Gastroesophageal sphincter (tissue), 4 donors: ENCODE results near the gene EVL. TPM values are rescaled to one million over a fixed set of nuclear protein-coding genes. Genes with fewer than 3 reads are reported as not detected.

Experiments
- ATAC-seq: fragments of 150-250 bp; one replicate; pipeline ENCODE4 v1.9.1; 2016; ENCODE audit warnings: mild to moderate bottlenecking, moderate library complexity
- H3K27ac ChIP-seq, 4 donors: fragments of 200-600 bp; sonication (generic) in 3 of 4; 1 replicate in 3 of 4; 2 replicates in 1 of 4; pipeline ENCODE4 v1.5.1; 2016 to 2019
- H3K27me3 ChIP-seq: fragments of 200-600 bp; sonication (generic); one replicate; pipeline ENCODE4 v1.5.1; 2019
- H3K36me3 ChIP-seq, 2 donors: fragments of 200-600 bp; sonication (generic); one replicate each; pipeline ENCODE4 v1.5.1; 2019; ENCODE audit warnings: control low read depth in 1 of 2
- H3K4me1 ChIP-seq, 3 donors: fragments of 200-600 bp; sonication (generic); 1 replicate in 2 of 3; 2 replicates in 1 of 3; pipeline ENCODE4 v1.5.1; 2016 to 2019; ENCODE audit warnings: control low read depth in 2 of 3
- H3K4me3 ChIP-seq, 2 donors: fragments of 200-600 bp; sonication (generic); one replicate each; pipeline ENCODE4 v1.5.1; 2019; ENCODE audit warnings: mild to moderate bottlenecking in 1 of 2, moderate library complexity in 1 of 2
- H3K9me3 ChIP-seq, 3 donors: fragments of 200-600 bp; sonication (generic); one replicate each; pipeline ENCODE4 v1.5.1; 2017 to 2019; ENCODE audit warnings: control low read depth in 2 of 3
- CTCF ChIP-seq, 4 experiments: fragments of 200-600 bp in 2 of 4; fragments of 450-650 bp in 2 of 4; sonication (generic) in 1 of 4; IDR thresholded peaks; one replicate each; pipeline ENCODE4 v1.5.1; 2017 to 2019; ENCODE audit warnings: antibody characterized with exemption in 4 of 4, mild to moderate bottlenecking in 2 of 4, moderate library complexity in 2 of 4
- EP300 ChIP-seq: sonication (generic); formaldehyde crosslinking; IDR thresholded peaks from one replicate; pipeline ENCODE4 v1.6.1; 2017; ENCODE audit warnings: antibody characterized with exemption, mild to moderate bottlenecking
- POLR2A ChIP-seq, 2 donors: fragments of 450-650 bp; IDR thresholded peaks; one replicate each; pipeline ENCODE4 v1.6.1; 2017; ENCODE audit warnings: antibody characterized with exemption in 2 of 2, mild to moderate bottlenecking in 2 of 2, moderate library complexity in 1 of 2
- POLR2AphosphoS5 ChIP-seq: sonication (generic); formaldehyde crosslinking; IDR thresholded peaks from one replicate; pipeline ENCODE4 v1.6.1; 2017; ENCODE audit warnings: antibody characterized with exemption
- WGBS, 2 donors: methylation state at CpG; one replicate each; pipeline ENCODE4 v1.1.5; 2018; ENCODE audit warnings: low coverage in 1 of 2; 5-methylcytosine and 5-hydroxymethylcytosine counted together
- total RNA-seq, 4 donors: library from RNA; depleted of rRNA; stranded (reverse); fragments of >200 nt; gene quantifications; one replicate each; pipeline ENCODE4 v1.1.0, GENCODE V29; 2016

Gene EVL
- total RNA-seq, 4 donors from 2014 or later: 36.1 to 42.6 (median 38.5) TPM

- WGBS, 2 donors: 80 to 85% methylated on average over 1 to 4 of the region's 8 CpGs
- no peak overlapping the region for H3K27ac ChIP-seq
These were observed 54.0 kb downstream of the EVL start for GRCh38 chr14:100119251-100119650.

DNA sequence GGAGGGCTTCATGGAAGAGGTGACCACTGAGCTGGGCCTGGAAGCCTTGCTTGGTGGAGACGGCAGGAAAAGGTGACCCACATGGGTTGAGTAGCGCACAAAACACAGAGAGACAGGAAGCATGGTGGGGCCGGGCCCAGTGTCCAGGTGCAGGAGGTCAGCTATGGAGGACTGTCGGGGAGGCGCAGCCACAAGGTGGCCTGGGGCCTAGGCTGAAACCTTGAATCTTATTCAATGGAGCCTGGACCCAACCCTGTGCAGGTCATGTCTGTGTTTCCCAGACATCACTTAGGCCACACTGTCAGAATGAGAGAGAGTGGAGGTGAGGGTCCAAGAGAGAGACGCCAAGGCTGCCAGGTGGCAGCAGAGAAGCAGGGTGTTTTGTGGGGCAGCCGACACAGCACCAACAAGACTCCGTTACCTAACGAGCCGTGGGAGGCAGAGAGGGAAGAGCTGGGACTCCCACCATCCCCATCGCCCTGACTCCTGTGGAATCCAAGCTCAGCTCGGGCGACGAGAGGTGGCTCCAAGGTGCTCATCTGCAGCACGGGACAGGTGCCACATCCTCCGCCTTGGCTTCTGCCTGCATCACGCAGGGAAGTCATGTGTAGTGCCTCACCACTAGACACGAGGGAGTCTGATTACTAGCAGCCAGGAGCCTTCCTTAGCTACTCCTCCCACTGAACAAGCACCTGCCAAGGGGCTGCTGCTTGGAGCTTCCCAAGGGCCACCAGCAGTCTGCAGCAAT lies 55.5 kb downstream of the EVL start:
- no peak for TF ChIP-seq POLR2A (IDR thresholded peaks at IDR 0.05)
- TF ChIP-seq EP300: no peak
- TF ChIP-seq CTCF (IDR thresholded peaks at IDR 0.05): no peak
- TF ChIP-seq POLR2AphosphoS5: no peak
- peaks cover 0 to 7% (median 0%) of the 10 kb centered on the region in 3 donors for H3K4me1 ChIP-seq
- no peak overlapping the region for H3K27ac ChIP-seq
- ATAC-seq: no peak
- WGBS, 2 donors: 80 to 97% methylated on average over 3 to 5 of the region's 18 CpGs
- H3K9me3 ChIP-seq: no peaks in the 10 kb centered on the region
- H3K27me3 ChIP-seq: no peaks in the 10 kb centered on the region
- H3K36me3 ChIP-seq: peaks cover 0 to 39% of the 10 kb centered on the region in 2 donors
- H3K4me3 ChIP-seq: no peak overlapping the region

More at GRCh38 chr14:100119251-100119650, 54.0 kb downstream of the EVL start:
- TF ChIP-seq POLR2AphosphoS5 (no peak), POLR2A (IDR thresholded peaks at IDR 0.05) (no peak), CTCF (IDR thresholded peaks at IDR 0.05) (no peak), EP300 (no peak)
- Histone ChIP-seq H3K4me1 (peaks cover 0 to 7% (median 0%) of the 10 kb centered on the region in 3 donors), H3K36me3 (peaks cover 0 to 26% of the 10 kb centered on the region in 2 donors), H3K4me3 (no peak overlapping the region), H3K27me3 (no peaks in the 10 kb centered on the region), H3K9me3 (no peaks in the 10 kb centered on the region)
- no peak for ATAC-seq

DNA sequence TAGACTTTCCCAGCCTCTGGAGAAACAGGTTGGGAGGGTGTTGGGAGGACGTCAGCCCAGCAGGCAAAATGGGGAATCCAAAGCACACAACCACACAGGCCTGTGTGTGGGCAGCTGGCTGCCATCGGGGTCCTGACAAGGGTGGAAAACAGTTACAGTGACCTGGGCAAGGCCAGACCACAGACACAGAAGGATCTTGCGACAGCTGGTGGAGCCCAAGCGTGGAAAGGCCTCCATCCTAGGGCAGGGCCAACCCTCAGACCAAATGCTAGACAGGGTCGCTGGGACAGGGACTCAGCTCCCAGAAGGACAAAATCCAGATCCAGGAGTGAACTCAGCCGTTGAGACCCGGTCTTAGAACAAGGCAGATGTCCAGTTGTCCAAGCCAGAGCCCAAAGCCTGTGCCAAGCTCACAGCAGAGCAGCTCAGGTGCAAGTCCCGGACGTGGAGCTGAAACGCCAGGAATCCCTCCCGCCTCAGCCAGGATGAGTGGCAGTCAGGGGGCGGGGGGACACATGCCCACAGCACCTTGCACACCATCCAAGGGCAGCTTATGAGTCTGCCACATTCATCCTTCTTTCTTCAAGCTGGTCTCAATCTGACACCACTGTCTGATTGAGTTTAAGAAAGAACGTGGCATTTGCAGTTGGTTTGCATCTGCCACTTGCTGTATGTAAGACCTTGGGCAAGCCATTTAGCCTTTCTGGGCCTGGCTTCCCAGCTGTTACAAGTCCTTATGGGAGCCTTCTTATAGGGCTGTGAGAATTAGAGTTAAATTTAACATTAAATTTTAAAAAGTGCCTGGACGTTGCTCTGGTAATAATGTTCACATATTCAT lies 56.6 kb downstream of the EVL start:
- Histone ChIP-seq H3K4me3 (no peak overlapping the region), H3K9me3 (no peaks in the 10 kb centered on the region), H3K4me1 (peaks cover 0 to 7% (median 0%) of the 10 kb centered on the region in 3 donors), H3K27ac (no peak overlapping the region), H3K36me3 (peaks cover 0 to 44% of the 10 kb centered on the region in 2 donors), H3K27me3 (no peaks in the 10 kb centered on the region)
- ATAC-seq: no peak
- 75 to 97% methylated on average over 1 to 4 of the region's 14 CpGs for WGBS, 2 donors
- TF ChIP-seq EP300: no peak

DNA sequence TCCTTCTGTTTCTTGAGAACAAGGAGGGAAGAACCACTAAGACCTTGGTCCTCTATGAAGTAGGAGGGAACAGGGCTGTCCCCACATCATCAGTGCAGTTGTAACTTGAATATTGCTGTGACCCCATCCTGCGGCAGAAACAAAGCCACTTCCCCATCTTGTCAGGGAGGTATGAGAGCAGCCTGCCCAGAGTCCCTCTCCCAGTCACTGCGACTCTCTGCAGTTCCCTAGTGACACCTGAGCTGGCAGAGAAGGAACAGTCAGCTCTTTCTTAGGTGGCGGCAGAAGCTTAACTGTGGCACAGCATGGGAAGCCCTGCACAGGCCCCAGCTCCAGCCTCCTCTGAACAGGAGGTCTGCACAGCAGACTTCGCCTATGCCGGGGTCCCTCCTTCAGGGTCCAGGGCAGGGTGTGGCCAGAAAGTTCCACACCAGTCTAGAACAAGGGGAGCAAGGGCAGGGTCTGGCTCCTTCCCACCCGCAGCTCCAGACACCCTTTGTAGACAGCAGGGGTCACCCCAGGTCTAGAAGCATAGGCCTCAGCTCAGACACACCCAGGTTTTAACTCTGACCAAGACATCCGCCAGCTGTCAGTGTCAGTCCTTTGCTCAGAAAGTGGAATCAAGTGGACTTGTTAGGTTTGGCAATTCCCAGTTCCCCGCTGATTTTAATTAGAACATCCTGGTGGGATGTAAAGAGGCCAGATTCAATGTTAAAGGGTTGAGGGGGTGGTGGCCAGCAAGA lies 57.4 kb downstream of the EVL start:
- H3K9me3 ChIP-seq: no peaks in the 10 kb centered on the region
- 85 to 100% methylated on average over 1 to 4 of the region's 8 CpGs for WGBS, 2 donors
- H3K4me1 ChIP-seq: peaks cover 0 to 7% (median 0%) of the 10 kb centered on the region in 3 donors
- H3K36me3 ChIP-seq: peaks cover 0 to 44% of the 10 kb centered on the region in 2 donors
- no peak for TF ChIP-seq POLR2AphosphoS5
- TF ChIP-seq EP300: no peak
- TF ChIP-seq CTCF (IDR thresholded peaks at IDR 0.05): no peak
- no peak for TF ChIP-seq POLR2A (IDR thresholded peaks at IDR 0.05)
- no peak overlapping the region for H3K4me3 ChIP-seq
- no peaks in the 10 kb centered on the region for H3K27me3 ChIP-seq
- ATAC-seq: no peak
- H3K27ac ChIP-seq: no peak overlapping the region

DNA sequence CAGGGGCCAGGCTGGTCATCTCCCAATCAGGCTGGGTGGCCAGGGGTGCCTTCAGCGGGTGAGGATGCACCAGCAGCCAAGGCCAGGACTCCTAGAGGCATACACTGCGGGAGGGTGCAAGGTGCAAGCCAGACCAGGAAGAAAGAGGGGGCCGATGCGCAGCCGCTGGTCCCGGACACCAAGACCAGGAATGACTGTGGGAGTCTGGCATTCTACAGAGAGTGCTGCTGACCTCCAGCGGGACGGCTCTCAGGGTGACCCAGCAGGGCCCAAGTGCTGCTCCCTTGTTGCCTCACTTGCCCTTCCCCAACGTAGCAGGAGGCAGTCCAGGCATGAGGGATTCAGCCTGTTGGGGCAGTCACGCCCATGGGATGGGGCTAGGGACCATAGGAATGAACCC lies 58.4 kb downstream of the EVL start:
- Histone ChIP-seq H3K27ac (no peak overlapping the region), H3K4me3 (no peak overlapping the region), H3K9me3 (no peaks in the 10 kb centered on the region), H3K36me3 (peaks cover 0 to 53% of the 10 kb centered on the region in 2 donors), H3K4me1 (peaks cover 0 to 13% (median 0%) of the 10 kb centered on the region in 3 donors), H3K27me3 (no peaks in the 10 kb centered on the region)
- TF ChIP-seq EP300: no peak
- TF ChIP-seq POLR2A (IDR thresholded peaks at IDR 0.05): no peak
- no peak for TF ChIP-seq POLR2AphosphoS5
- no peak for TF ChIP-seq CTCF (IDR thresholded peaks at IDR 0.05)
- 90 to 93% methylated on average over 2 to 3 of the region's 10 CpGs for whole genome bisulfite sequencing, 2 donors
- no peak for ATAC-seq
